ENCODE data around the gene PPP3CA. TPM values are rescaled to one million over a fixed set of nuclear protein-coding genes. Genes with fewer than 3 reads are reported as not detected.

PPP3CA gene
- total RNA-seq, 1 experiment from 2014 or later, result 15.5 TPM

DNA sequence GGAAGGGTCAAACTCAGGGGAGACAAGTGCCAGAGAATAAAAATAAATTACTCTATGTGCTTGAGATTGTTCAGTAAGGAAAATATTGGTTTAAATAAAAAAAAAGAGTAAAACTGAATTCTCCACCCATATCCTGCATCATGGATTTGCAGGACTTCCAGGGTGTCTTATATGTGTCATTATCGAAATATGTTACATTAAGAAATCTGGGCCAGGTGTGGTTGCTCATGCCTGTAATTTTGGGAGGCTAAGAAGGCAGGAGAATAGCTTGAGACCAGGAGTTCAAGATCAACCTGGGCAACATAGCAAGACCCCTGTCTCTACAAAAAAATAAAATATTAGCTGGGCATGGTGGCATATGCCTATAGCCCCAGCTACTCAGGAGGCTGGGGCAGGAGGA lies 104.9 kb downstream of the PPP3CA start:
- ATAC-seq, result no peak
- Histone ChIP-seq H3K4me2 (ENCODE audit: low read length) (no peak overlapping the region), H4K20me1 (ENCODE audit: low read length) (no peaks in the 10 kb centered on the region; the same call in 1 of the 2 replicates), H3K9me2 (replicated peaks; ENCODE audit: low read length) (no peaks in the 10 kb centered on the region), H3K4me1 (ENCODE audit: insufficient read depth, low read length) (peaks cover 7% of the 10 kb centered on the region), H3K9ac (ENCODE audit: low read length) (no peak overlapping the region), H3K27ac (ENCODE audit: low read length) (no peak overlapping the region), H3K79me2 (ENCODE audit: low read length) (peaks cover 14% of the 10 kb centered on the region), H3F3A (ENCODE audit: low read length, unreplicated experiment) (no peaks in the 10 kb centered on the region), H2AFZ (ENCODE audit: low read length) (no peak overlapping the region), H3K9me3 (ENCODE audit: low read length) (no peaks in the 10 kb centered on the region), H3K27me3 (ENCODE audit: low read length) (no peaks in the 10 kb centered on the region), H3K4me3 (ENCODE audit: low read length) (no peak overlapping the region), H3K36me3 (ENCODE audit: low read depth, low read length) (no peaks in the 10 kb centered on the region)
- CTCF ChIA-PET, result no interaction called here
- POLR2A ChIA-PET (ENCODE audit: unreplicated experiment), result no interaction called here
- BruUV-seq (replicated peaks), result no TSS peak
- TF ChIP-seq EZH2 (IDR thresholded peaks at IDR 0.05; ENCODE audit: low read length, unreplicated experiment) (no peak), EZH2phosphoT487 (IDR thresholded peaks at IDR 0.05; ENCODE audit: borderline replicate concordance, low read length) (no peak)
- TF ChIP-seq, protein P1, sequence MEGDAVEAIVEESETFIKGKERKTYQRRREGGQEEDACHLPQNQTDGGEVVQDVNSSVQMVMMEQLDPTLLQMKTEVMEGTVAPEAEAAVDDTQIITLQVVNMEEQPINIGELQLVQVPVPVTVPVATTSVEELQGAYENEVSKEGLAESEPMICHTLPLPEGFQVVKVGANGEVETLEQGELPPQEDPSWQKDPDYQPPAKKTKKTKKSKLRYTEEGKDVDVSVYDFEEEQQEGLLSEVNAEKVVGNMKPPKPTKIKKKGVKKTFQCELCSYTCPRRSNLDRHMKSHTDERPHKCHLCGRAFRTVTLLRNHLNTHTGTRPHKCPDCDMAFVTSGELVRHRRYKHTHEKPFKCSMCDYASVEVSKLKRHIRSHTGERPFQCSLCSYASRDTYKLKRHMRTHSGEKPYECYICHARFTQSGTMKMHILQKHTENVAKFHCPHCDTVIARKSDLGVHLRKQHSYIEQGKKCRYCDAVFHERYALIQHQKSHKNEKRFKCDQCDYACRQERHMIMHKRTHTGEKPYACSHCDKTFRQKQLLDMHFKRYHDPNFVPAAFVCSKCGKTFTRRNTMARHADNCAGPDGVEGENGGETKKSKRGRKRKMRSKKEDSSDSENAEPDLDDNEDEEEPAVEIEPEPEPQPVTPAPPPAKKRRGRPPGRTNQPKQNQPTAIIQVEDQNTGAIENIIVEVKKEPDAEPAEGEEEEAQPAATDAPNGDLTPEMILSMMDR (conservative IDR thresholded peaks at IDR 0.05; ENCODE audit: low read depth, low read length), result no peak
- intact Hi-C loops (cut with micrococcal nuclease), result no loop called here
- DNase-seq, result no peak

DNA sequence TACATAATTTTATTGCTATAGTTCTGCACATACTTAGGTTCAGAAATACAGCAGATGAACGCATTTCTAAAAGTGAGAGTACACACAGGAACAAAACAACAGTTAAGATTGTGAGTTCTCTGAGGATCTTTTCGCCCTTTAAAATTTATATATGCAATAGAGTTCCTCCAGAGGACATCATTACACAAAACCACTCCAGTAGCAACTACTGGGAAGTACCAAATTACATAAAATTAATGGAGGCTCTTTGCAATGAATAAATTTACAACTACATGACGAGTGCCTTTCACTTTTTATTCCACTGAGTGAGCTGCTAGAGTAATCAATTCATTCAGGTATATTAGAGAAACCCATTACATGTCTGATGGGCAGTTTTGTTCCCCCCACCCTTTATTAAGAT lies 107.2 kb downstream of the PPP3CA start:
- CTCF ChIA-PET, result no interaction called here
- ATAC-seq, result no peak
- no TSS peak for BruUV-seq (replicated peaks)

DNA sequence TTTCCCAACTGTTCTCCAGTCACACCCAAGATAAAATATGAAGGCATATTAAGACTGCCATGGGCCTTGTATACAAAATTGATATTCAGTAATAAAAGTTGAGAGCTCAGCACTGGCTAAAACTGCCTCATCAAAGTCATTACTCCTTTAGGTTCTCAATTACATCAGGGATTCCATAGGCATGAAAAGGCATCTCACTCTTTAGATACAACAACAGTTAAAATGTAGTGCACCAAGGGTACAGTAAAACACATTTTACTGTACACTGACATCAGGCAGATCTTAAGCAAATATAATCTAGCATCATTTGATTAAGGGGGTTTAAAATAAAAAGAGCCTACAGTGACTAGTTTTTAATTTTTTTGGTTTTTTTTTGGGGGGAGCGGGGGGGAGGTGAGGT lies 107.7 kb downstream of the PPP3CA start:
- Histone ChIP-seq H3K27ac (ENCODE audit: low read length) (no peak overlapping the region), H3K4me1 (ENCODE audit: insufficient read depth, low read length) (peaks cover 7% of the 10 kb centered on the region), H3K9me3 (ENCODE audit: low read length) (no peaks in the 10 kb centered on the region), H3K27me3 (ENCODE audit: low read length) (no peaks in the 10 kb centered on the region), H3K79me2 (ENCODE audit: low read length) (peaks cover 27% of the 10 kb centered on the region), H2AFZ (ENCODE audit: low read length) (no peak overlapping the region), H3K4me2 (ENCODE audit: low read length) (no peak overlapping the region), H3F3A (ENCODE audit: low read length, unreplicated experiment) (no peaks in the 10 kb centered on the region), H3K36me3 (ENCODE audit: low read depth, low read length) (no peaks in the 10 kb centered on the region), H4K20me1 (ENCODE audit: low read length) (no peaks in the 10 kb centered on the region; the same call in 1 of the 2 replicates), H3K9ac (ENCODE audit: low read length) (no peak overlapping the region), H3K4me3 (ENCODE audit: low read length) (no peak overlapping the region), H3K9me2 (replicated peaks; ENCODE audit: low read length) (no peaks in the 10 kb centered on the region)
- ChIA-PET POLR2A (ENCODE audit: unreplicated experiment) (interaction anchor here (0.5 kb wide), 1 partner anchor 10 kb away, joined by 5 read pairs; no protein-coding TSS in a partner anchor), CTCF (interaction anchor here (0.6 kb wide), 1 partner anchor 24 kb away, joined by 4 read pairs; no protein-coding TSS in a partner anchor)
- no peak for DNase-seq
- TF ChIP-seq, protein P1 (conservative IDR thresholded peaks at IDR 0.05; ENCODE audit: low read depth, low read length), result no peak
- TF ChIP-seq EZH2phosphoT487 (IDR thresholded peaks at IDR 0.05; ENCODE audit: borderline replicate concordance, low read length), result no peak
- no peak for TF ChIP-seq EZH2 (IDR thresholded peaks at IDR 0.05; ENCODE audit: low read length, unreplicated experiment)
- ATAC-seq, result no peak
- intact Hi-C loops (cut with micrococcal nuclease), result no loop called here
- BruUV-seq (replicated peaks), result no TSS peak

More for the DNA sequence above, 107.2 kb downstream of the PPP3CA start:
- Histone ChIP-seq H3K27me3 (ENCODE audit: low read length) (no peaks in the 10 kb centered on the region), H2AFZ (ENCODE audit: low read length) (no peak overlapping the region), H3K36me3 (ENCODE audit: low read depth, low read length) (no peaks in the 10 kb centered on the region), H3K9me3 (ENCODE audit: low read length) (no peaks in the 10 kb centered on the region), H3F3A (ENCODE audit: low read length, unreplicated experiment) (no peaks in the 10 kb centered on the region), H3K27ac (ENCODE audit: low read length) (no peak overlapping the region), H3K79me2 (ENCODE audit: low read length) (peaks cover 26% of the 10 kb centered on the region), H3K4me3 (ENCODE audit: low read length) (no peak overlapping the region), H4K20me1 (ENCODE audit: low read length) (no peaks in the 10 kb centered on the region; the same call in 1 of the 2 replicates), H3K9me2 (replicated peaks; ENCODE audit: low read length) (no peaks in the 10 kb centered on the region), H3K4me1 (ENCODE audit: insufficient read depth, low read length) (peaks cover 7% of the 10 kb centered on the region), H3K9ac (ENCODE audit: low read length) (no peak overlapping the region), H3K4me2 (ENCODE audit: low read length) (no peak overlapping the region)
- intact Hi-C loops (cut with micrococcal nuclease), result no loop called here
- POLR2A ChIA-PET (ENCODE audit: unreplicated experiment), result no interaction called here
- TF ChIP-seq EZH2phosphoT487 (IDR thresholded peaks at IDR 0.05; ENCODE audit: borderline replicate concordance, low read length) (no peak), EZH2 (IDR thresholded peaks at IDR 0.05; ENCODE audit: low read length, unreplicated experiment) (no peak)
- TF ChIP-seq, protein P1 (conservative IDR thresholded peaks at IDR 0.05; ENCODE audit: low read depth, low read length), result no peak
- no peak for DNase-seq
